Urothelium cell line (cell line): ENCODE data around the gene PLA2G15.

ENCODE experiments used
- DNase-seq: peaks from one replicate; pipeline ENCODE4 v3.0.0; 2011; ENCODE audit warnings: low spot score, mixed read lengths
- FAIRE-seq: peaks from 2 replicates; lab custom pipeline; 2011; peaks lifted over from hg19 to GRCh38; lab: Jason Lieb, UNC

Gene PLA2G15

DNA sequence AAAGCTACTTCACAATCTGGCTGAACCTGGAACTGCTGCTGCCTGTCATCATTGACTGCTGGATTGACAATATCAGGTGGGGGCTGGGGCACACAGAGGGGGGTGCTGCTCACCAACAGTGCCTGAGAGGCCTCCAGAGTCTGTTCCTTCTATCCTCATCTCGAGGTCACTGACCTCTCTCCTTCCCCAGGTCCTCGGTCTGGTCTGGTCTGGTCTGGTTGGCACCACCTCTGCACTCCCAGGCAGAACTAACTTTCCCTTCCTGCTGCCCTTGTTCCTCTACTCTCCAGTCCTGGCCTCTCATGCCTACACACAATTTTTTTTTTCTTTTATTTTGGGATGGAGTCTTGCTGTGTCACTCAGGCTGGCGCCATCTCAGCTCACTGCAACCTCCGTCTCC, 4.2 kb downstream of the PLA2G15 start:
- DNase-seq = no peak
- no peak for FAIRE-seq

DNA sequence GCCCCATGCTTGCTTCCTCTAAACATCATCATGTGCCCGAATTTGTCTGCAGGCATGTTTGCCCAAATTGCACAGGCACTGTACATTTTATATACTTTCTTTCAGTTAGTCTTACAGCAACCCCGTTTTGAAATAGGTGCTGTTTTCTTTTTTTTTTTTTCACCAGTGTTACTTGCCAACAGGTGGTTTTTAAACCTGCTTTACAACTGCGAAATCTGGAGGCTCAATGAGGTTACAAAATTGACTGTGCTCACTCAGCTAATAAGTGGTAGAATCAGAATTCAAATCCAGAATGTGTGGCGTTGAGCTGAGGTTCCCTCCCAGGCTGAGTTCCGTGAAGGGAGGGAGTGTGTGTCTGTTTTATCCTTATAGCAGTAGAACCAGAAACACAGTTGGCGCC, 5.8 kb downstream of the PLA2G15 start:
- FAIRE-seq (no peak), DNase-seq (no peak)

DNA sequence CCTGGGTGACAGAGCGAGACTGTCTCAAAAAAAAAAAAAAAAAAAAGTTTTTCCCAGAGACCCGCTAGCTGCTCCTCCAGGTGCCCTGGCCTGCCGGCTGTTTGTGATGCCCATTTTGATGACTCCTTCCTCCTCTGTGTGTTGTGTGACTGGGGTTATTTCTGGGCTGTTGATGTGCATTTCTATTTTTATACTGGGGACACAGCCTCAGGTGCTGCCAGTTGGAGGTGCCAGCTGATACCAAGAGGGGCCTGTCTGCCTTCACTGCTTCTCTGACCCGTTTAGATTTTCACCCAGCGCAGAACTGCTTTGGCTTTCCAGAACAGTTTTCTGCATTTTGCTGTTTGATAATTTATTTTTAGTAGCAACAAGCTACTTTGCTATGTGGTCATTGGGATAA, 6.7 kb downstream of the PLA2G15 start:
- FAIRE-seq (no peak), DNase-seq (no peak)

DNA sequence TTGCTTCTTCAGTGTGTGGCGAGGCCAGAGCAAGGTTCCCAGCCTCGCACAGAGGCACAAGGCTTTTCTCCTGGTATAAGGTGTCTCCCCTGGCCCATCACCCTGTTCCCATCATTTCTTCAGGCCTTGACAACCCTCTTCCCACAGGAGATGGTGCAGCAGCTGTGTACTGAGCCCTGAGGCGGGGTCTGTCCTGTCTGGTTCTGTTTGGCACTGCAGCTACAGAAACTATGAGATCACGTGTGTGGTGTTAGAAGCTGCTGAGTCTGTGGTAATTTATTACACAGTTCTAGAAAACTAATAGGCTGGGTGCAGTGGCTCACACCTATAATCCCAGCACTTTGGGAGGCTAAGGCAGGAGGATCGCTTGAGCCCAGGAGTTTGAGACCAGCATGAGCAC, 7.2 kb downstream of the PLA2G15 start:
- DNase-seq = no peak
- no peak for FAIRE-seq

DNA sequence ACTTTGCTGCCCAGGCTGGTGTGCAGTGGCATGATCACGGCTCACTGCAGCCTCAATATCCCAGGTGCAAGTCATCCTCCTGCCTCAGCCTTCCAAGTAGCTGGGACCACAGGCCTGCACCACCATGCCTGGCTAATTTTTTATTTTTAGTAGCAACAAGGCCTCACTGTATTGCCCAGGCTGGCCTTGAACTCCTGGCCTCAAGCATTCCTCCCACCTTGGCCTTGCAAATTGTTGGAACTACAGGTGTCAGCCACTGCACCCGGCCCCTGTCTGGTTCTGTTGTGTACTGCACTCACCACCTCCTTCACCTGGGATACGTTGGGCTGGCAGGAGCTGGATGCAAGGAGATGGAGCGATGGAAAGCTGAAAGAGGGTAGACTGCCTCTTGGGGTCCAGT, 8.5 kb downstream of the PLA2G15 start:
- DNase-seq = no peak
- no peak for FAIRE-seq

DNA sequence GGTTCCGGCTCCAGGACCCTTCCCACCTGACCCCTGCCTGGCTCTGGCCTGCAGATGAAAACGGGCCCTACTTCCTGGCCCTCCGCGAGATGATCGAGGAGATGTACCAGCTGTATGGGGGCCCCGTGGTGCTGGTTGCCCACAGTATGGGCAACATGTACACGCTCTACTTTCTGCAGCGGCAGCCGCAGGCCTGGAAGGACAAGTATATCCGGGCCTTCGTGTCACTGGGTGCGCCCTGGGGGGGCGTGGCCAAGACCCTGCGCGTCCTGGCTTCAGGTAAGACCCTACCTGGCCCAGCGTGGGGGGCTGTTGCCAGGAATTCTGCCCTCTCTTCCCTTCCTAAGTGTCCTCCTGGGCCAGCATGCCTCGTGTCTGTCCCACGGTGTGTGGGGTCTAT, 10.5 kb downstream of the PLA2G15 start:
- FAIRE-seq (no peak), DNase-seq (no peak)

DNA sequence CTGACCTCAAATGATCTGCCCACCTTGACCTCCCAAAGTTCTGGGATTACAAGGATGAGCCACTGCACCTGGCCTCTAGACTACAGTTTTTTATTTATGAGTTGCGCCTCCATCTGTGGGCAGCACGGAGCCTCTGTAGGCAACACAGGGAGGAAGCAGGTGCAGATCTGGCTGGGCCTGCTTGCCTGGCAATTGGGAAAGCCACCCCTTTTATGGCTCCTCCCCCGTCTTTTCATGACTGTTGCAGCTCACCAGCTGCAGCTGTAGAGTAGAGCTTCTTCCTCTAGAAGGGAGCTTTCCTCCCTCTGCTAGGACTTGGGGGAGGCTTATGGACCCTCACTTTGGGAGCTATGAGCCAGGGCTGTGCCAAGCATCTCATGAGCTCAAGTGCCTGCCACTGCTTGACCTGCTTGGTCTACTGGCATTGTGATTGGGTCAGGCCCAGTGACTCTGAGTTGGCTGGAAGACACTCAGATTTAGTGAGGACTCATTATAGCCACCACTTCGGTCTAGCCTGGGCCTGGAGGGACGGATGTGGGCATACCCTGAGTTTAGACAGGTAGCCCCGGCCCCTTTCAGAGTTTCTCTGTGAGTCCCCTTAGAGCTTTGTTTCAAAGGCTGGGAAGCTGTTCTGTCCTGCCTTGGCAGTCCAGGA, 12.2 kb downstream of the PLA2G15 start:
- no peak for DNase-seq
- FAIRE-seq = no peak

DNA sequence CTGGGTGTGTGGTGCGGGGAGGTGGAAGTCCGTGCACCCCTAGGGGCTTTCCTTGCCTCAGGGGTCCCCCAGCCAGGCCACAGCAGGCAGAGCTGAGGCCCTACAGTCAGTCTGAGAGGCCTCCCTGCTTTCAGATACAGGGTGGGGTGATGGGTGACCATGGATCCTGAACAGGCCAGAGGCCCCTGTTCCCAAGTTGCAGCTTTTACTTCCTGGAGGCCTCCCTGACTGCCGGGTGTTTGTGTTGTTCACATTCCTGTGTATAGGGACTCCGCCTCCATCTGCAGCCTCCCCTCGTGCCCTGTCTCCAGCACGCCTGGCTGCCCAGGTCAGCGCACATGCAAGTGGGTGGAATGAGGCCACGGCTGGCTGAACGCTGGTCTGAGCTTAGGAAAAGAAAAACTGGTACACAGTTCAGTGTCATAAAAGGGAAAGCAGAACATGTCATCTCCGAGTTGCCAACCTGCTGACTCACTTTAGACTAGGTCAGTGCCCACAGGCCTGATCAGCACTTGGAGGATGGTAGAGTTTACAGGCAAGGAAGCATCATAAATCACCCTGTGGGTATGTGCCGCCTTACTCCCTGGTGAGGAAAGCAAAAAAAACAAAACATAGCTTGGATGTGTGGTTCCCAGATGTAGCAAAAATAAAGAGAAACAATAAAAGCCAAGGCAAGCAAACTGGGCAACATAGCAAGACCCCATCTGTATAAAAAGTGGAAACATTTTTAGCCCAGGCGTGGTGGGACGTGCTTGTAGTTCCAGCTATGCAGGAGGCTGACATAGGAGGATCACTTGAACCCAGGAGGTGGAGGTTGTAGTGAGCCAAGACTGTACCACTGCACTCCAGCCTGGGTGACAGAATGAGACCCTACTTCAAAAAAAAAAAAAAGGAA, 13.0 kb downstream of the PLA2G15 start:
- FAIRE-seq (no peak), DNase-seq (no peak)

DNA sequence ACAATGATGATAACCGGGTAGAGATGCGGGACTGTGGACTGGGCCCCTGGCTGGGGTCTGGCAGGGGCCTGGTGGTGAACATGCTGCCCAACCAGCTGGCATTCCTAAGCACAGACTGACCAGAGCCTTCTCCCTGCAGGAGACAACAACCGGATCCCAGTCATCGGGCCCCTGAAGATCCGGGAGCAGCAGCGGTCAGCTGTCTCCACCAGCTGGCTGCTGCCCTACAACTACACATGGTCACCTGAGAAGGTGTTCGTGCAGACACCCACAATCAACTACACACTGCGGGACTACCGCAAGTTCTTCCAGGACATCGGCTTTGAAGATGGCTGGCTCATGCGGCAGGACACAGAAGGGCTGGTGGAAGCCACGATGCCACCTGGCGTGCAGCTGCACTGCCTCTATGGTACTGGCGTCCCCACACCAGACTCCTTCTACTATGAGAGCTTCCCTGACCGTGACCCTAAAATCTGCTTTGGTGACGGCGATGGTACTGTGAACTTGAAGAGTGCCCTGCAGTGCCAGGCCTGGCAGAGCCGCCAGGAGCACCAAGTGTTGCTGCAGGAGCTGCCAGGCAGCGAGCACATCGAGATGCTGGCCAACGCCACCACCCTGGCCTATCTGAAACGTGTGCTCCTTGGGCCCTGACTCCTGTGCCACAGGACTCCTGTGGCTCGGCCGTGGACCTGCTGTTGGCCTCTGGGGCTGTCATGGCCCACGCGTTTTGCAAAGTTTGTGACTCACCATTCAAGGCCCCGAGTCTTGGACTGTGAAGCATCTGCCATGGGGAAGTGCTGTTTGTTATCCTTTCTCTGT, 14.0 kb downstream of the PLA2G15 start:
- FAIRE-seq (no peak), DNase-seq (no peak)

DNA sequence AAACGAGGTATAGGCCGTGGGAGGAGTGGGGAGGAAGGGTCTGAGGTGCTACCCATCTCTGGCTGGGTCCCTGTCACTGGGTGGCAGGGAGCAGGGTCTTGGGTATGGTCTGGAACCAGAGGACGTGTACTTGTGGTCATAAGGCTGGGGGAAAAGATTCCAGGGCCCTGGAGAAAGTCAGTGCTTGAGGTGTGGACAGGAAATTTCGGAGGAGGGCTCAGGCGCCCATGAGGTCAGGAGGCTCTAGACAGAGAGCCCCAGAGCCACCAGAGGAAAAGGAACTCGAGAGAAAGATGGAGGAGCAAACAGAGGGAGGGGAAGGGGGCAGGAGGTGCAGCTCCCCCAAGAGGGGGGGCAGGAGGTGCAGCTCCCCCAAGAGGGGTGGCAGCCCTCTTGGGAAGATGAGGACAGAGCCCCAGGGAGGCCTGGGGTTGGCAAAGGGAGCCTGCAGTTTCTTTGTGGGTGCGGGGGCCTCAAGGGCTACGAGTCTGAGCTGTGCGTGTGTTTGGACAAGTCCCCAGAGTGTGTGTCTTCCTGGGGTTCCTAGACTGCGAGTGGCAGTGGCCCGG, 18.5 kb downstream of the PLA2G15 start:
- no peak for FAIRE-seq
- DNase-seq = no peak

DNA sequence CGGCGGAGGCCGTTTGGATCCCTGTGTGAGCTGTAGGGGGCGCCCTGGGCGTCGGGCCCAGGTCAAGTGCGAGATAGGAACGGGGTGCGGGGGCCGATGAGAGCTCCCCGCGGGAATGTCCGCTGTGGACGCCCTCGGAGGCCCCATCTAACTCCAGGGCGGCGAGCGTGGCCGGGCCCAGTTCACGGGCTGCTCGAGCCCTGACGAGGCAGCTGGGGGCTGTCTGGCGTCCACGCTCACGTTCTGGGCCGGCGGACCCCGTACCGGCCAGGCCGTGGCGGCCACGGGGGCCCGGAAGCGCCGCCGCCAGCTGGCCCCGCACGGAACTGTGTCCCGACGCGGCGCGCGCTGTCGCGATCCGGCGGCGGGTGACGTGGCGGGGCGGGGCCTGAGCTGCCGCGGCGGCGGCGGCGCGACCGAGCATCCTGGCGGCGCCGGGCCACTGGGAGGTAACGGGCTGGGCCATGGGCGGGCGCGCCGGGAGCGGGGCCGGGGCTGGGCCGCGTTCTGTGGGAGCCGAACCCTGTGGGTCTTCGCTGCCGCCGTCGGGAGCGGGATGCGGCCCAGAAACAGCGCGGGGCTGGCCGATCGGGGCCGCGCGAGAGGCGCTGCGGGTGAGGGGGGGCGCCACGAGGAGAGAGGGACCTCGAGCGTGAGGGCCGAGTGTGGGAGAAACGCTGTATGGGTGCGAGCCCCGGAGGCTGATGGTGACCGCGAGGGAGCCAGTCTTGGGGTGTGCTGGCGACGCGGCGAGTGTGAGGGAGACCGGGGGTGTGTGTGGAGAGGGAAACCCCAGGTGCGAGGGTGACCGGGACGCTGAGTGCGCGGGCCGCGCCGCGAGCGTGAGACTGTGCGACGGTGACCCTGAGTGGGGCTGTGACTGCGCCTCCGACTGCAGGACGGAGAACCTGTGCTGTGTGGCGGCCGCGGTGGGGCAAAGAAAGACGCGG, 19.2 kb downstream of the PLA2G15 start, which contains the start of gene SLC7A6:
TSS of gene SLC7A6 (plus strand) at position 399 of the 950 bp plus-strand sequence. CDS start 10,201 bp downstream, outside the sequence.
- peak; percentile 92 for DNase-seq
- peak; percentile 40 for FAIRE-seq

DNA sequence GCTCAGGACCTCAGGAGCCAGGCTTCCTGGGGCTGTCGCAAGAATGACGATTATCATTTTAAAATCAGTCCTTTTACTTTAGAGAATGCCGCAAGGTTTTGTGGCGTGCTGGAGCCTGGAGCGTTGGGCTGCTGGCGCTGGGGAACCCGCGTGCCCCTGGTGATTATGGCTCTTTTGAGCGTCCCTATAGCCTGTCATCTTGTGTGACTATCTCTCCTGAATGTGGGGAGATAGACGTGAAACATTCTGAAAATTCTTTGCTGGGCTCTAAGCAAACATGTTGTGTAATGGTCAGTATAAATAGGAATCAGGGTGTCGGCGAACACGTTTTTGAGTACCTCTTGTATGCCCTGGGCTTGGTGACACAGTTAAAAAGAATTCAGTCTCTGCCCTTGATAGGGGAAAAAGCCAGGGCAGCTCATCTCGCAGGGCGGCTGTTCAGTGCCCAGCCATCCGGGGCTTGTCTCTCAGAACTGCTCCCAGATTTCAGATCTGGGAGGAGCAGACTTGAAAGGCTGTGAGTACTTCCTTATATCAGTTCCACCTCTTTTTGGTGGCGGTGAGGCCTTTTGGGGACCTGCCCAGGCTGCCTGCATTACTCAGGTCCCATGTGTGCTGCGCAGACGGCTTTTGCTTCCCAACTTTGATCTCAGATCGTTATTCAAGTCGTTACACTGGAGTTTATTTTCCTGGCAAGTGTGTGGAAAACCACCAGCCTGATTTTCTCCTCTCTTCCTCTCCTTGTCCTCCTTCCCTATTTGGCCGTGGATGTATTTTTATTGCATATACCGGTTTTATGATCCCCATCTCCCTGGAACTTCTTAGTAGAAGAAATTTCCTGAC, 20.1 kb downstream of the PLA2G15 start:
- FAIRE-seq = no peak
- peak; percentile 68 for DNase-seq

DNA sequence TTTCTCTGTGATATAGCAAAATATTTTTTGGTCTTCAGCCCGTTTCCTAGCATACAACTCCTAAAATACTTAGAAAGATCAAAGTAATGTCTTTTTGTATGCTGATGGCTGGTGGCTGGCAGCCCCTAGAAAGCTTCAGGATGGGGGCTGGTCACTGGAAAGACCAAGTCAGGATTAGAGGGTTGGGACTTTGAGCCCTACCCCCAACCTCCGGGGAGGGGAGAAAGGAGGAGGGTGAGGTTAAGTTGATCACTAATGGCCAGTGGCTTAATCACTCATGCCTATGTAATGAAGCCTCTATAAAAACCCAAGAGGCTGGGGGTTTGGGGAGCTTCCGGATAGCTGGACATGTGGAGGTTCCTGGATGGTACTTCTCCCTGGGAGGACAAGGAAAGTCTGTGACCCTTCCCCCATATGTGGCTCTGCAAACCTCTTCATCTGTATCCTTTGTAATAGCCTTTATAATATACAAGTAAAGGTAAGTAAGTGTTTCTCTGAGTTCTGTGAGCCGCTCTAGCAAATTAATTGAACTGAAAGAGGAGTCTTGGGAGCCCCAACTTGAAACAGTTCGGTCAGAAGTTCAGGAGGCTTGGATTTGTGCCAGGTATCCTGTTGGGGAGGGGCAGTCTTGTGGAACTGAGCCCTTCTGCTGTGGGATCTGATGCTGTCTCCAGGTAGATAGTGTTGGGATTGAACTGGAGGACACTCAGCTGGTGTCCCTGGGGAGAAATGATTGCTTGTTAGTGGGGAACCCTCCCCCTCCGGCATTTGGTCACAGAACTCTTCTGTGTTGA, 22.6 kb downstream of the PLA2G15 start:
- FAIRE-seq (no peak), DNase-seq (no peak)

DNA sequence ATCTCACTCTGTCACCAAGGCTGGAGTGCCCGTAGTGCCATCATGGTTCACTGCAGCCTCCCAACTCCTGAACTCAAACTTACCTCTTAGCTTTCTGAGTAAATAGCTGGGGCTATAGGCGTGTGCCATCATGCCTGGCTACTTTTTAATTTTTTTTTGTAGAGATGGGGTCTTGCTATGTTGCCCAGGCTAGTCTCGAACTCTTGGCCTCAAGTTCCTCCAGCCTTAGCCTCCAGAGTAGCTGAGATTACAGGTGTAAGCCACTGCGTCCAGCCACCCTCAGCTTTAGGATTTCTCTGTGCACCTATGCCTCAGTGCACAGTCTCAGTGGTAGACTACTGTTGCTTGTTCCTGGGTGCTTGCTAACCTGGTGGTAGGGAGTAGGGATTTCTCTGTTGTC, 24.6 kb downstream of the PLA2G15 start:
- DNase-seq = no peak
- FAIRE-seq = no peak

DNA sequence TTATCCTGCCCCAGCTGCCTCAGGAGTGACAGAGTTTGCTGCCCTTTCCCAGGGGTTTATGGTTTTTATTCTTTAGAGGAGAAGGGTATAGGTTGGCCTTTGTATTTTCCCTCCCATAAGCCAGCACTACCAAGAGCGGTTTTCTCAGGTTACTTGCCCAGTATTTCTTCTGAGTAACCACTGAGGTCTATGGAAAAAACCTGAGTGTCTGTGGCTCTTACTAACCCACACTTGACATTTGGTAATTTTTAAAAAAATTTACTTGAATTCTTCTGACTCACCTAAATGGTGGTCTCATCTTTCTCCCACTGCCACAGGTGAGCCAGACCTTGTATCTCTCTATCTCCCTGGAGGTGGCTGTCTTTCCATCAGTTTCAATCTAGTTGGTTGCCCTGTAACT, 25.2 kb downstream of the PLA2G15 start:
- DNase-seq (no peak), FAIRE-seq (no peak)

DNA sequence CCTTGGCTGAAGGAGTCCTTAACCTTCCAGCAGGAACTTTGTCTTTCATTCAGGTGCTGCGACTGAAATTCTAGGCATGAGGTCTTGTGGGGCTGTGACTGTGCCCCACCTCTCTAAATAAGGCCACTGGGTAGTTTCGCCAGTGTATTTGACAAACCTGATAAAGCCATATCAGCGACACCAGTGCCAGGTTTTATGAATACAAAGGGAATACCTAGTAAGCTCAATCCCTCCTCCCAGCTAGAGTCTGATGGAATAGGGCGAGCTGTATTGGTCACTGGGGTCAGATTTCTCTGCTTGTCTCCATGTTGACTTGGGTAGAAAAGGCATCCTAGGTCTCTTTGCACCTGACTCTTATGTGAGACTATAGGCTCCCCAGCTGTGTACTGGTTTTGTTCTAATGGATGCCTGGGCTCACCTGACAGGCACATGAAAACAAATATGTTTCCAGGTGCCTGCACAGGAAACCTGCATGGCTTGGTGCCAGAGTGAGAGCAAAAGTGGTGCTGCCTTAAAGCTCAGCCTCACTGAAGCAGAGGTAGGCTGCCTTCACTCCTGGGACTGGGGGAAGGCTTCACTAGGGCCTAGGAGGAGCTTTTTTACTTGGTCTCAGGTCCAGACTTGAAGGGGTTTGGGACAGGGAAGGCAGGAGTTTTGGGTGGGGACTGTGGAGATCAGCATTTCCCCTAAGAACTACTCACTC, 27.5 kb downstream of the PLA2G15 start:
- FAIRE-seq (no peak), DNase-seq (no peak)

DNA sequence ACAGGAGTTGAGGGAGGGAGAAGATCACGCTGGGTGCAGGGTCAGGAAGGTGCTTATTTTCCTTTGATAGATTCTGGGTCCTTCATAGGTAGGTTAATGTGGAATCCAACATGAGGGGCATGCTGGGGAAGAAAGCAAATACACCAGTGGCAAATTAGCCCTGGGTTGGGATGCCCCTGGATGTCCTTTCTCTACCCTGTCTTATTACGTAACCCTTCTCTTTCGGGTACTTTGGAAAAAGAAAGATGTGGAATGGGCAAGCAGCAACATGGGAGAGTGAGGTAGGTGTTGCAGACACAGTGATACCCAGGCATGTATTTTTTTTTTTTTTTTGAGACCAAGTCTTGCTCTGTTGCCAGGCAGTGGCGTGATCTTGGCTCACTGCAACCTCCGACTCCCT, 28.3 kb downstream of the PLA2G15 start:
- DNase-seq (no peak), FAIRE-seq (no peak)

DNA sequence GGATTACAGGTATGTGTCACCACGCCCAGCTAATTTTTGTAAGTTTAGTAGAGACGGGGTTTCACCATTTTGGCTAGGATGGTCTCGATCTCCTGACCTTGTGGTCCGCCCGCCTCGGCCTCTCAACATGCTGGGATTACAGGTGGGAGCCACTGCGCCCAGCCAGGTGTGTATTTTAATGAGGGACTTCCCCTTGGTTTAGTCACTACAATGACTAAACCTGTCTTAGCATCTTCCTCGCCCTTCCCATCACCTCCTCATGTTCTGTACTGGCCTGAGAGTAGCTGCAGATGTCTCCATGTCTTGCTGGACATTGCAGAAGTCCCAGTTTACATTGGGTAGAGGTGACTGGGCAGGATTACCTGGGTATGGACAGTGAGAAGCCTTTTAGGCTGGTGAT, 28.7 kb downstream of the PLA2G15 start:
- FAIRE-seq (no peak), DNase-seq (no peak)
